HepG2 (cell line): ENCODE results near the gene HIF1AN. TPM values are rescaled to one million over a fixed set of nuclear protein-coding genes. Genes with fewer than 3 reads are reported as not detected.

Experiments used
- ARID3A ChIP-seq: IDR thresholded peaks from 2 replicates; pipeline ENCODE4 v1.6.1; 2012; ENCODE audit warnings: low read depth, low read length, improper control_type of control experiment
- CCDC6 ChIP-seq: sonication (generic); formaldehyde crosslinking; IDR thresholded peaks from 2 replicates; pipeline ENCODE4 v1.8.1; 2022; ENCODE audit warnings: mild to moderate bottlenecking, missing genetic modification reagents, moderate library complexity
- DNMT1 ChIP-seq: sonication (generic); formaldehyde crosslinking; IDR thresholded peaks from 2 replicates; pipeline ENCODE4 v1.5.1; 2020; ENCODE audit warnings: mild to moderate bottlenecking, missing genetic modification reagents
- MYNN ChIP-seq: sonication (generic); formaldehyde crosslinking; IDR thresholded peaks from 2 replicates; pipeline ENCODE4 v1.4.0; 2020; ENCODE audit warnings: mild to moderate bottlenecking, low read depth, missing genetic modification reagents
- PHF20 ChIP-seq: sonication (generic); formaldehyde crosslinking; IDR thresholded peaks from 2 replicates; pipeline ENCODE4 v1.5.0; 2020; ENCODE audit warnings: mild to moderate bottlenecking, missing genetic modification reagents
- POGZ ChIP-seq: sonication (generic); formaldehyde crosslinking; IDR thresholded peaks from 2 replicates; pipeline ENCODE4 v1.4.0; 2020; ENCODE audit warnings: mild to moderate bottlenecking, missing genetic modification reagents
- SRY ChIP-seq: sonication (generic); formaldehyde crosslinking; IDR thresholded peaks from 2 replicates; pipeline ENCODE4 v1.8.0; 2022; ENCODE audit warnings: mild to moderate bottlenecking, missing genetic modification reagents
- TARDBP ChIP-seq: sonication (generic); formaldehyde crosslinking; IDR thresholded peaks from 2 replicates; pipeline ENCODE4 v1.8.0; 2022; ENCODE audit warnings: mild to moderate bottlenecking, missing genetic modification reagents
- ZBTB37 ChIP-seq: sonication (generic); formaldehyde crosslinking; IDR thresholded peaks from 2 replicates; pipeline ENCODE4 v1.4.0; 2020; ENCODE audit warnings: mild to moderate bottlenecking, missing genetic modification reagents
- ZFY ChIP-seq: sonication (generic); formaldehyde crosslinking; IDR thresholded peaks from 2 replicates; pipeline ENCODE4 v1.4.0; 2020; ENCODE audit warnings: missing genetic modification reagents
- ZNF609 ChIP-seq: sonication (generic); formaldehyde crosslinking; IDR thresholded peaks from 2 replicates; pipeline ENCODE4 v1.4.0; 2020; ENCODE audit warnings: mild to moderate bottlenecking, missing genetic modification reagents, borderline replicate concordance
- ZNF768 ChIP-seq: sonication (generic); formaldehyde crosslinking; IDR thresholded peaks from 2 replicates; pipeline ENCODE4 v1.4.0; 2020; ENCODE audit warnings: missing genetic modification reagents
- polyA plus RNA-seq, 8 experiments: library from polyadenylated mRNA; depleted of rRNA in 3 of 8; stranded (reverse) in 7 of 8; unstranded in 1 of 8; fragments of >200 nt; fragmentation: Illumina TruSeq in 4 of 8; extraction: Trizol in 4 of 8; gene quantifications; 2 replicates each; pipeline versions ENCODE4 v1.2.1 to v1.2.3, GENCODE V29; 2011 to 2016; ENCODE audit warnings: low read depth in 4 of 8, missing spikeins in 1 of 8, mixed read lengths in 1 of 8; ENCODE audit not compliant: insufficient read depth in 1 of 8
- total RNA-seq, 5 experiments: library from RNA; depleted of rRNA; stranded (reverse); fragments of >200 nt; fragmentation: Illumina TruSeq; extraction: Trizol; gene quantifications; 2 replicates each; pipeline ENCODE4 v1.2.3, GENCODE V29; 2016; ENCODE audit warnings: low read depth in 1 of 5
- TF ChIP-seq, protein P1 (sequence below): sonication (generic); formaldehyde crosslinking; IDR thresholded peaks from 2 replicates; pipeline ENCODE4 v1.5.1; 2020; ENCODE audit warnings: mild to moderate bottlenecking, missing genetic modification reagents, moderate library complexity
- TF ChIP-seq, protein P2 (sequence below): sonication (generic); formaldehyde crosslinking; IDR thresholded peaks from 2 replicates; pipeline ENCODE4 v1.4.0; 2020; ENCODE audit warnings: missing genetic modification reagents
- TF ChIP-seq, protein P3 (sequence below): sonication (generic); formaldehyde crosslinking; IDR thresholded peaks from 2 replicates; pipeline ENCODE4 v1.4.0; 2020; ENCODE audit warnings: mild to moderate bottlenecking, missing genetic modification reagents

Gene HIF1AN
- total and polyA plus RNA-seq, 2 of the 13 experiments (the other 11 are each of a cell fraction or from before 2014, with no cell fraction given) = 8.6 to 10.7 TPM

- TF ChIP-seq, protein P1, sequence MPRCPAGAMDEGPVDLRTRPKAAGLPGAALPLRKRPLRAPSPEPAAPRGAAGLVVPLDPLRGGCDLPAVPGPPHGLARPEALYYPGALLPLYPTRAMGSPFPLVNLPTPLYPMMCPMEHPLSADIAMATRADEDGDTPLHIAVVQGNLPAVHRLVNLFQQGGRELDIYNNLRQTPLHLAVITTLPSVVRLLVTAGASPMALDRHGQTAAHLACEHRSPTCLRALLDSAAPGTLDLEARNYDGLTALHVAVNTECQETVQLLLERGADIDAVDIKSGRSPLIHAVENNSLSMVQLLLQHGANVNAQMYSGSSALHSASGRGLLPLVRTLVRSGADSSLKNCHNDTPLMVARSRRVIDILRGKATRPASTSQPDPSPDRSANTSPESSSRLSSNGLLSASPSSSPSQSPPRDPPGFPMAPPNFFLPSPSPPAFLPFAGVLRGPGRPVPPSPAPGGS (CRISPR knock-in tag) = peak; percentile 58; the same call in 1 of the 2 replicates
- TF ChIP-seq SRY (CRISPR knock-in tag) (0 out of 2 replicates have a peak, but pooled peaks have one; percentile 51), POGZ (peak; percentile 50; the same call in 1 of the 2 replicates), CCDC6 (CRISPR knock-in tag) (peak; percentile 24; the same call in 1 of the 2 replicates), DNMT1 (CRISPR knock-in tag) (no peak), ZFY (CRISPR knock-in tag) (peak; percentile 63; the same call in 1 of the 2 replicates), PHF20 (CRISPR knock-in tag) (peak; percentile 80), ARID3A (0 out of 2 replicates have a peak, but pooled peaks have one; percentile 19), ZNF609 (CRISPR knock-in tag) (no peak), ZBTB37 (no peak), MYNN (CRISPR knock-in tag) (no peak; the same call in 1 of the 2 replicates), TARDBP (peak; percentile 60; the same call in 1 of the 2 replicates), ZNF768 (CRISPR knock-in tag) (no peak)
- TF ChIP-seq, protein P2, sequence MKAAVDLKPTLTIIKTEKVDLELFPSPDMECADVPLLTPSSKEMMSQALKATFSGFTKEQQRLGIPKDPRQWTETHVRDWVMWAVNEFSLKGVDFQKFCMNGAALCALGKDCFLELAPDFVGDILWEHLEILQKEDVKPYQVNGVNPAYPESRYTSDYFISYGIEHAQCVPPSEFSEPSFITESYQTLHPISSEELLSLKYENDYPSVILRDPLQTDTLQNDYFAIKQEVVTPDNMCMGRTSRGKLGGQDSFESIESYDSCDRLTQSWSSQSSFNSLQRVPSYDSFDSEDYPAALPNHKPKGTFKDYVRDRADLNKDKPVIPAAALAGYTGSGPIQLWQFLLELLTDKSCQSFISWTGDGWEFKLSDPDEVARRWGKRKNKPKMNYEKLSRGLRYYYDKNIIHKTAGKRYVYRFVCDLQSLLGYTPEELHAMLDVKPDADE = no peak
- TF ChIP-seq, protein P3, sequence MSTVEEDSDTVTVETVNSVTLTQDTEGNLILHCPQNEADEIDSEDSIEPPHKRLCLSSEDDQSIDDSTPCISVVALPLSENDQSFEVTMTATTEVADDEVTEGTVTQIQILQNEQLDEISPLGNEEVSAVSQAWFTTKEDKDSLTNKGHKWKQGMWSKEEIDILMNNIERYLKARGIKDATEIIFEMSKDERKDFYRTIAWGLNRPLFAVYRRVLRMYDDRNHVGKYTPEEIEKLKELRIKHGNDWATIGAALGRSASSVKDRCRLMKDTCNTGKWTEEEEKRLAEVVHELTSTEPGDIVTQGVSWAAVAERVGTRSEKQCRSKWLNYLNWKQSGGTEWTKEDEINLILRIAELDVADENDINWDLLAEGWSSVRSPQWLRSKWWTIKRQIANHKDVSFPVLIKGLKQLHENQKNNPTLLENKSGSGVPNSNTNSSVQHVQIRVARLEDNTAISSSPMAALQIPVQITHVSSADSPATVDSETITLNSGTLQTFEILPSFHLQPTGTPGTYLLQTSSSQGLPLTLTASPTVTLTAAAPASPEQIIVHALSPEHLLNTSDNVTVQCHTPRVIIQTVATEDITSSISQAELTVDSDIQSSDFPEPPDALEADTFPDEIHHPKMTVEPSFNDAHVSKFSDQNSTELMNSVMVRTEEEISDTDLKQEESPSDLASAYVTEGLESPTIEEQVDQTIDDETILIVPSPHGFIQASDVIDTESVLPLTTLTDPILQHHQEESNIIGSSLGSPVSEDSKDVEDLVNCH = no peak
Measured at GRCh38 chr10:100529475-100530298, 6.1 kb upstream of the HIF1AN start, which contains the start of gene NDUFB8 (continued).
